Stimulated activated CD8-positive, alpha-beta memory T cell treated with anti-CD3 and anti-CD28 coated beads, Interleukin-4, amount 100 ng/mL, for 1 hour (primary cell): Measurements from ENCODE around the gene COL4A6.

ENCODE experiments used
- DNase-seq, 2 donors: peaks; one replicate each; pipeline ENCODE4 v3.0.0-alpha.2; 2020; ENCODE audit warnings: low read depth in 2 of 2, low spot score in 1 of 2

COL4A6 gene

GRCh38 chrX:108160309-108160708, 277.9 kb downstream of the COL4A6 start:
- DNase-seq, result no peak

GRCh38 chrX:108159028-108159670, 279.1 kb downstream of the COL4A6 start:
- no peak for DNase-seq

GRCh38 chrX:108157628-108158027, 280.6 kb downstream of the COL4A6 start:
- no peak for DNase-seq

GRCh38 chrX:108156934-108157466, 281.2 kb downstream of the COL4A6 start:
- DNase-seq, result no peak

GRCh38 chrX:108156082-108156481, 282.1 kb downstream of the COL4A6 start:
- no peak for DNase-seq

GRCh38 chrX:108148524-108148923, 289.7 kb downstream of the COL4A6 start:
- DNase-seq, result no peak

GRCh38 chrX:108138814-108139702, 299.2 kb downstream of the COL4A6 start:
- DNase-seq, result no peak

- no peak for DNase-seq
Measured at GRCh38 chrX:108134724-108135123, 303.5 kb downstream of the COL4A6 start.

- no peak for DNase-seq
Measured at GRCh38 chrX:108132876-108133275, 305.3 kb downstream of the COL4A6 start.

GRCh38 chrX:108132034-108132433, 306.2 kb downstream of the COL4A6 start:
- no peak for DNase-seq

- no peak for DNase-seq
Measured at GRCh38 chrX:108131471-108131870, 306.8 kb downstream of the COL4A6 start.

GRCh38 chrX:108130889-108131288, 307.3 kb downstream of the COL4A6 start:
- no peak for DNase-seq

- DNase-seq, result no peak
Measured at GRCh38 chrX:108127152-108127551, 311.1 kb downstream of the COL4A6 start.

GRCh38 chrX:108126661-108127060, 311.6 kb downstream of the COL4A6 start:
- DNase-seq, result no peak

GRCh38 chrX:108123591-108124366, 314.4 kb downstream of the COL4A6 start:
- DNase-seq, result no peak

- no peak for DNase-seq
Measured at GRCh38 chrX:108122748-108123147, 315.5 kb downstream of the COL4A6 start.

- no peak for DNase-seq
Measured at GRCh38 chrX:108121291-108121690, 316.9 kb downstream of the COL4A6 start.

GRCh38 chrX:108117988-108118387, 320.2 kb downstream of the COL4A6 start:
- no peak for DNase-seq

- DNase-seq, result no peak
Measured at GRCh38 chrX:108114541-108114940, 323.7 kb downstream of the COL4A6 start.
